Prostate gland (tissue), 2 donors: ENCODE data around the gene HOXC6.

Experiments used
- POLR2A ChIP-seq: fragments of 450-650 bp; IDR thresholded peaks from one replicate; pipeline ENCODE4 v1.6.1; 2016; ENCODE audit warnings: antibody characterized with exemption, mild to moderate bottlenecking
- POLR2AphosphoS5 ChIP-seq: sonication (generic); formaldehyde crosslinking; IDR thresholded peaks from one replicate; pipeline ENCODE4 v1.6.1; 2017; ENCODE audit warnings: antibody characterized with exemption
- TF ChIP-seq, protein P1 (sequence below), 4 experiments: fragments of 200-600 bp in 2 of 4; fragments of 450-650 bp in 2 of 4; sonication (generic) in 2 of 4; IDR thresholded peaks; 1 replicate in 3 of 4; 2 replicates in 1 of 4; pipeline ENCODE4 v1.5.1; 2016 to 2019; ENCODE audit warnings: antibody characterized with exemption in 4 of 4, mild to moderate bottlenecking in 2 of 4, moderate library complexity in 2 of 4

GRCh38 chr12:53998110-53998899, 29.9 kb upstream of the HOXC6 start:
- TF ChIP-seq POLR2AphosphoS5 (no peak), POLR2A (no peak)
- TF ChIP-seq, protein P1, sequence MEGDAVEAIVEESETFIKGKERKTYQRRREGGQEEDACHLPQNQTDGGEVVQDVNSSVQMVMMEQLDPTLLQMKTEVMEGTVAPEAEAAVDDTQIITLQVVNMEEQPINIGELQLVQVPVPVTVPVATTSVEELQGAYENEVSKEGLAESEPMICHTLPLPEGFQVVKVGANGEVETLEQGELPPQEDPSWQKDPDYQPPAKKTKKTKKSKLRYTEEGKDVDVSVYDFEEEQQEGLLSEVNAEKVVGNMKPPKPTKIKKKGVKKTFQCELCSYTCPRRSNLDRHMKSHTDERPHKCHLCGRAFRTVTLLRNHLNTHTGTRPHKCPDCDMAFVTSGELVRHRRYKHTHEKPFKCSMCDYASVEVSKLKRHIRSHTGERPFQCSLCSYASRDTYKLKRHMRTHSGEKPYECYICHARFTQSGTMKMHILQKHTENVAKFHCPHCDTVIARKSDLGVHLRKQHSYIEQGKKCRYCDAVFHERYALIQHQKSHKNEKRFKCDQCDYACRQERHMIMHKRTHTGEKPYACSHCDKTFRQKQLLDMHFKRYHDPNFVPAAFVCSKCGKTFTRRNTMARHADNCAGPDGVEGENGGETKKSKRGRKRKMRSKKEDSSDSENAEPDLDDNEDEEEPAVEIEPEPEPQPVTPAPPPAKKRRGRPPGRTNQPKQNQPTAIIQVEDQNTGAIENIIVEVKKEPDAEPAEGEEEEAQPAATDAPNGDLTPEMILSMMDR (IDR thresholded peaks at IDR 0.05) = no peak
